SU-DHL-6 (cell line): ENCODE results near the gene RAPH1.

Experiments
- CTCF ChIP-seq: fragments of 200-600 bp; sonication (generic); IDR thresholded peaks from one replicate; pipeline ENCODE4 v1.5.1; 2017; ENCODE audit warnings: antibody characterized with exemption, mild to moderate bottlenecking, low read length, moderate library complexity; ENCODE audit not compliant: insufficient read depth, poor library complexity, severe bottlenecking
- EZH2phosphoT487 ChIP-seq: fragments of 200-600 bp; sonication (generic), shearing (Covaris generic); conservative IDR thresholded peaks from 2 replicates; pipeline ENCODE4 v1.6.1; 2018; ENCODE audit warnings: mild to moderate bottlenecking, antibody characterized with exemption, low read length, moderate library complexity, mixed read lengths

GRCh38 chr2:203476881-203477280 lies 58.2 kb downstream of the RAPH1 start:
- TF ChIP-seq CTCF = no peak
- no peak for TF ChIP-seq EZH2phosphoT487
